B cell (primary cell): ENCODE results near the gene NELL1. TPM values are rescaled to one million over a fixed set of nuclear protein-coding genes. Genes with fewer than 3 reads are reported as not detected.

Experiments
- ATAC-seq: fragments of 200-7000 bp; cut with Tn5 transposase; one replicate; pipeline ENCODE4 v1.10.0; 2021; ENCODE audit warnings: low read depth, mild to moderate bottlenecking, moderate number of reproducible peaks, moderate library complexity
- CTCF ChIA-PET: fragments of 350-600 bp; sonication (Branson Sonifier 250); formaldehyde crosslinking; loops from one replicate; lab custom pipeline; 2021; ENCODE audit warnings: antibody characterized with exemption, inconsistent platforms; lab: Charles Lee
- POLR2A ChIA-PET: fragments of 350-600 bp; sonication (Branson Sonifier 250); formaldehyde crosslinking; loops from one replicate; lab custom pipeline; 2021; ENCODE audit warnings: antibody characterized with exemption; lab: Charles Lee
- DNase-seq: peaks from one replicate; pipeline ENCODE4 v3.0.0; 2013
- H2AFZ ChIP-seq: 2 replicates; pipeline ENCODE4 v1.6.1; 2012; ENCODE audit warnings: mild to moderate bottlenecking, low read depth, low read length; ENCODE audit not compliant: insufficient read depth, poor library complexity, severe bottlenecking
- H3K27ac ChIP-seq, 2 donors: 1 replicate in 1 of 2; 2 replicates in 1 of 2; pipeline ENCODE4 v1.5.1; 2012 to 2013; ENCODE audit warnings: low read length in 2 of 2, mild to moderate bottlenecking in 2 of 2, moderate library complexity in 1 of 2
- H3K27me3 ChIP-seq, 4 experiments: fragments of 200-600 bp in 1 of 4; sonication (generic) in 1 of 4; replicated peaks in 1 of 4; 1 replicate in 2 of 4; 2 replicates in 2 of 4; pipeline versions ENCODE4 v1.6.1 to v1.7.0; 2013 to 2016; ENCODE audit warnings: low read length in 3 of 4, mild to moderate bottlenecking in 2 of 4, mixed read lengths in 1 of 4, moderate library complexity in 1 of 4; ENCODE audit not compliant: insufficient read depth in 4 of 4, control insufficient read depth in 3 of 4; ENCODE audit errors: control extremely low read depth in 1 of 4
- H3K36me3 ChIP-seq, 2 experiments: replicated peaks in 1 of 2; 1 replicate in 1 of 2; 2 replicates in 1 of 2; pipeline versions ENCODE4 v1.6.1 to v1.7.1; 2013; ENCODE audit warnings: low read length in 1 of 2; ENCODE audit not compliant: insufficient read depth in 2 of 2, control insufficient read depth in 1 of 2; ENCODE audit errors: control extremely low read depth in 1 of 2, extremely low read depth in 1 of 2
- H3K4me1 ChIP-seq, 2 donors: fragments of 200-600 bp in 1 of 2; sonication (generic) in 1 of 2; 1 replicate in 1 of 2; 2 replicates in 1 of 2; pipeline versions ENCODE4 v1.5.1 to v1.6.1; 2013 to 2017; ENCODE audit warnings: low read length in 2 of 2; ENCODE audit not compliant: control insufficient read depth in 2 of 2, insufficient read depth in 2 of 2
- H3K4me2 ChIP-seq: replicated peaks from 2 replicates; pipeline ENCODE3; 2012; ENCODE audit warnings: mild to moderate bottlenecking, low read depth, low read length; ENCODE audit not compliant: poor library complexity, severe bottlenecking
- H3K4me3 ChIP-seq, 5 experiments: fragments of 200-600 bp in 1 of 5; sonication (generic) in 1 of 5; 1 replicate in 3 of 5; 2 replicates in 2 of 5; pipeline versions ENCODE4 v1.5.1 to v1.7.0; 2011 to 2016; ENCODE audit warnings: low read length in 4 of 5, mild to moderate bottlenecking in 4 of 5, low read depth in 2 of 5, control low read depth in 1 of 5, moderate library complexity in 1 of 5; ENCODE audit not compliant: insufficient read depth in 1 of 5; ENCODE audit errors: control extremely low read depth in 1 of 5, extremely low read depth in 1 of 5
- H3K79me2 ChIP-seq: fragments of 200-600 bp; sonication (generic); one replicate; pipeline ENCODE4 v1.6.0; 2016; ENCODE audit warnings: low read length; ENCODE audit not compliant: control insufficient read depth, insufficient read depth
- H3K9ac ChIP-seq: fragments of 200-600 bp; sonication (generic); 2 replicates; pipeline ENCODE4 v1.6.1; 2017; ENCODE audit warnings: mild to moderate bottlenecking, low read length, moderate library complexity
- H3K9me3 ChIP-seq, 3 donors: one replicate each; pipeline versions ENCODE4 v1.6.1 to v1.7.1; 2013; ENCODE audit warnings: low read length in 2 of 3; ENCODE audit not compliant: control insufficient read depth in 2 of 3, insufficient read depth in 1 of 3; ENCODE audit errors: control extremely low read depth in 1 of 3
- H4K20me1 ChIP-seq: 2 replicates; pipeline ENCODE4 v1.6.0; 2012; ENCODE audit warnings: mild to moderate bottlenecking, low read length; ENCODE audit not compliant: insufficient read depth, control insufficient read depth, poor library complexity, severe bottlenecking
- H3K27ac Mint-ChIP-seq: one replicate; pipeline ENCODE4 v1.8.0; 2021; ENCODE audit warnings: mixed read lengths
- H3K27me3 Mint-ChIP-seq: one replicate; pipeline ENCODE4 v1.8.0; 2021; ENCODE audit warnings: mixed read lengths
- H3K4me1 Mint-ChIP-seq: one replicate; pipeline ENCODE4 v1.8.0; 2021; ENCODE audit warnings: mixed read lengths
- H3K4me3 Mint-ChIP-seq: one replicate; pipeline ENCODE4 v1.8.0; 2021; ENCODE audit warnings: mixed read lengths
- H3K9me3 Mint-ChIP-seq: one replicate; pipeline ENCODE4 v1.8.0; 2022; ENCODE audit warnings: mixed read lengths; ENCODE audit not compliant: insufficient read depth
- CTCF ChIP-seq: fragments of 200-600 bp; IDR thresholded peaks from one replicate; pipeline ENCODE4 v1.8.0; 2022; ENCODE audit warnings: antibody characterized with exemption, mild to moderate bottlenecking
- EZH2 ChIP-seq: IDR thresholded peaks from 2 replicates; pipeline ENCODE4 v1.6.1; 2012; ENCODE audit warnings: borderline replicate concordance, low read depth, mild to moderate bottlenecking, moderate library complexity, low read length; ENCODE audit not compliant: insufficient read depth, poor library complexity, severe bottlenecking
- WGBS: methylation state at CpG from one replicate; pipeline ENCODE4 v1.1.5; 2013; ENCODE audit warnings: missing lambda C conversion rate; ENCODE audit not compliant: insufficient coverage; 5-methylcytosine and 5-hydroxymethylcytosine counted together
- intact Hi-C: fragments of 100-400 bp; cut with micrococcal nuclease; formaldehyde crosslinking; loops from one replicate; pipeline ENCODE4 v1.10.0; 2022
- polyA plus RNA-seq: library from polyadenylated mRNA; depleted of rRNA; stranded (reverse); fragments of >200 nt; gene quantifications from 2 replicates; pipeline ENCODE4 v1.2.3, GENCODE V29; 2012
- total RNA-seq, 2 donors: library from RNA; stranded (reverse); fragments of 120-200 nt in 1 of 2; gene quantifications; 1 replicate in 1 of 2; 2 replicates in 1 of 2; pipeline versions ENCODE4 v1.2.3 to v1.2.4, GENCODE V29; 2013 to 2022

Gene NELL1
- total and polyA plus RNA-seq, 2 donors (not counting 1 experiment from before 2014, with no cell fraction given): not detected

- no peaks in the 10 kb centered on the region for H3K27me3 ChIP-seq
- no peak overlapping the region for H3K4me3 ChIP-seq
- H3K4me3 Mint-ChIP-seq: no peak overlapping the region
- no CpG with 5 or more reads among the region's 5 CpGs for WGBS
- H3K9ac ChIP-seq: no peak overlapping the region
- H3K27ac ChIP-seq: no peak overlapping the region
- no peak for ATAC-seq
- H3K4me1 Mint-ChIP-seq: no peaks in the 10 kb centered on the region
- H3K27me3 Mint-ChIP-seq: no peaks in the 10 kb centered on the region
- H4K20me1 ChIP-seq: no peaks in the 10 kb centered on the region
- no peaks in the 10 kb centered on the region for H3K79me2 ChIP-seq
- no peak overlapping the region for H2AFZ ChIP-seq
- no peak overlapping the region for H3K27ac Mint-ChIP-seq
- no peaks in the 10 kb centered on the region for H3K9me3 Mint-ChIP-seq
- intact Hi-C loops: no loop called here
- no peak for TF ChIP-seq CTCF
- no peak for DNase-seq
- no peak overlapping the region for H3K4me2 ChIP-seq
- H3K4me1 ChIP-seq: no peaks in the 10 kb centered on the region
- ChIA-PET POLR2A (no interaction called here), CTCF (no interaction called here)
- H3K9me3 ChIP-seq: no peaks in the 10 kb centered on the region
- no peaks in the 10 kb centered on the region for H3K36me3 ChIP-seq
Measured at GRCh38 chr11:21410513-21410912, 741.1 kb downstream of the NELL1 start.

- intact Hi-C loops: no loop called here
- Histone ChIP-seq H3K9ac (no peak overlapping the region), H3K36me3 (no peaks in the 10 kb centered on the region), H3K27me3 (no peaks in the 10 kb centered on the region), H2AFZ (no peak overlapping the region), H3K79me2 (no peaks in the 10 kb centered on the region), H4K20me1 (no peaks in the 10 kb centered on the region), H3K27ac (no peak overlapping the region), H3K4me1 (no peaks in the 10 kb centered on the region), H3K9me3 (no peaks in the 10 kb centered on the region), H3K4me2 (no peak overlapping the region), H3K4me3 (no peak overlapping the region)
- DNase-seq: no peak
- POLR2A ChIA-PET: no interaction called here
- H3K27ac Mint-ChIP-seq: no peak overlapping the region
- WGBS: no CpG with 5 or more reads among the region's 1 CpG
- H3K27me3 Mint-ChIP-seq: no peaks in the 10 kb centered on the region
- CTCF ChIA-PET: no interaction called here
- H3K9me3 Mint-ChIP-seq: no peaks in the 10 kb centered on the region
- ATAC-seq: no peak
- H3K4me1 Mint-ChIP-seq: no peaks in the 10 kb centered on the region
- TF ChIP-seq EZH2: no peak
- no peak for TF ChIP-seq CTCF
- no peak overlapping the region for H3K4me3 Mint-ChIP-seq
Measured at GRCh38 chr11:21411104-21411503, 741.7 kb downstream of the NELL1 start.
